Iris pigment epithelial cell (primary cell): Measurements from ENCODE around the gene NKIRAS1.
"Not testable (repeated sequence)": the region's sequence is repeated elsewhere in the genome, so short reads cannot be mapped to it uniquely, and the experiment has no call there.

Experiments used
- DNase-seq: peaks from one replicate; pipeline ENCODE4 v3.0.0-alpha.2; 2011; ENCODE audit warnings: low read depth

Gene NKIRAS1

GRCh38 chr3:23904545-23904944, 12.2 kb downstream of the NKIRAS1 start:
- no peak for DNase-seq

- peak; percentile 81 for DNase-seq
Measured at GRCh38 chr3:23900744-23901143, 16.0 kb downstream of the NKIRAS1 start.

- no peak for DNase-seq
Measured at GRCh38 chr3:23895181-23895580, 21.6 kb downstream of the NKIRAS1 start.

GRCh38 chr3:23894254-23895061, 22.3 kb downstream of the NKIRAS1 start:
- DNase-seq, result no peak

GRCh38 chr3:23889950-23890349, 26.8 kb downstream of the NKIRAS1 start:
- no peak for DNase-seq

- no peak for DNase-seq
Measured at GRCh38 chr3:23889386-23889785, 27.4 kb downstream of the NKIRAS1 start.

- DNase-seq, result peak; percentile 56
Measured at GRCh38 chr3:23888617-23889228, 28.1 kb downstream of the NKIRAS1 start.

GRCh38 chr3:23886311-23886710, 30.5 kb downstream of the NKIRAS1 start:
- no peak for DNase-seq

- DNase-seq, result no peak
Measured at GRCh38 chr3:23885210-23885609, 31.6 kb downstream of the NKIRAS1 start.

- no peak for DNase-seq
Measured at GRCh38 chr3:23884481-23884880, 32.3 kb downstream of the NKIRAS1 start.

- no peak for DNase-seq
Measured at GRCh38 chr3:23882487-23882918, 34.3 kb downstream of the NKIRAS1 start.

- DNase-seq, result not testable (repeated sequence)
Measured at GRCh38 chr3:23881993-23882392, 34.8 kb downstream of the NKIRAS1 start.

GRCh38 chr3:23880703-23881339, 36.0 kb downstream of the NKIRAS1 start:
- DNase-seq, result no peak

GRCh38 chr3:23879485-23879884, 37.3 kb downstream of the NKIRAS1 start:
- DNase-seq, result no peak

- DNase-seq, result peak; percentile 91
Measured at GRCh38 chr3:23877329-23877980, 39.3 kb downstream of the NKIRAS1 start.

GRCh38 chr3:23876923-23877322, 39.9 kb downstream of the NKIRAS1 start:
- no peak for DNase-seq

- DNase-seq, result no peak
Measured at GRCh38 chr3:23875113-23875725, 41.6 kb downstream of the NKIRAS1 start.

- DNase-seq, result peak; percentile 69
Measured at GRCh38 chr3:23874359-23875112, 42.3 kb downstream of the NKIRAS1 start.

- peak; percentile 36 for DNase-seq
Measured at GRCh38 chr3:23873941-23874340, 42.8 kb downstream of the NKIRAS1 start.

- no peak for DNase-seq
Measured at GRCh38 chr3:23872330-23872729, 44.5 kb downstream of the NKIRAS1 start.

- not testable (repeated sequence) for DNase-seq
Measured at GRCh38 chr3:23871361-23871760, 45.4 kb downstream of the NKIRAS1 start.
